ENCODE measurements around the gene GABPB2.

- TF ChIP-seq CTCF (IDR thresholded peaks at IDR 0.05) (no peak), POLR2A (IDR thresholded peaks at IDR 0.05) (no peak), POLR2AphosphoS5 (IDR thresholded peaks at IDR 0.05) (no peak)
Measured at GRCh38 chr1:151143986-151144385, 73.4 kb downstream of the GABPB2 start.

Measured in upper lobe of left lung (tissue), 4 donors.